KMS-11 (cell line): ENCODE results near the gene NLRC3.

Experiments used
- H2AFZ ChIP-seq: fragments of 200-600 bp; sonication (generic); 2 replicates; pipeline ENCODE4 v1.6.1; 2016; ENCODE audit warnings: antibody characterized with exemption, mixed run types, low read depth
- H3K27ac ChIP-seq: fragments of 200-600 bp; sonication (generic); 2 replicates; pipeline ENCODE4 v1.6.1; 2016; ENCODE audit warnings: mild to moderate bottlenecking, mixed run types
- H3K27me3 ChIP-seq: fragments of 200-600 bp; sonication (generic); 2 replicates; pipeline ENCODE4 v1.6.1; 2017; ENCODE audit warnings: mild to moderate bottlenecking, low read depth, mixed run types, moderate library complexity; ENCODE audit not compliant: insufficient read depth
- H3K36me3 ChIP-seq: fragments of 200-600 bp; sonication (generic); 2 replicates; pipeline ENCODE4 v1.6.1; 2017; ENCODE audit warnings: mild to moderate bottlenecking, mixed run types; ENCODE audit not compliant: insufficient read depth
- H3K4me1 ChIP-seq: fragments of 200-600 bp; sonication (generic); 2 replicates; pipeline ENCODE4 v1.6.1; 2016; ENCODE audit warnings: mild to moderate bottlenecking, low read depth, mixed run types; ENCODE audit not compliant: poor library complexity, severe bottlenecking
- H3K4me2 ChIP-seq: fragments of 200-600 bp; sonication (generic); 2 replicates; pipeline ENCODE4 v1.7.0; 2016; ENCODE audit warnings: mild to moderate bottlenecking, mixed run types
- H3K4me3 ChIP-seq: fragments of 200-600 bp; sonication (generic); IDR thresholded peaks from 2 replicates; pipeline ENCODE4 v1.6.1; 2017; ENCODE audit warnings: low read depth, low read length, mixed read lengths; ENCODE audit not compliant: insufficient read depth
- H3K79me2 ChIP-seq: fragments of 200-600 bp; sonication (generic); 2 replicates; pipeline ENCODE4 v1.6.1; 2016; ENCODE audit warnings: low read depth, mixed run types; ENCODE audit not compliant: insufficient read depth
- H3K9ac ChIP-seq: fragments of 200-600 bp; sonication (generic); 2 replicates; pipeline ENCODE4 v1.6.1; 2016; ENCODE audit warnings: mild to moderate bottlenecking, mixed run types
- H4K20me1 ChIP-seq: fragments of 200-600 bp; sonication (generic); 2 replicates; pipeline ENCODE4 v1.6.1; 2016; ENCODE audit warnings: mild to moderate bottlenecking, mixed run types; ENCODE audit not compliant: insufficient read depth
- TF ChIP-seq, protein P1 (sequence below): fragments of 200-600 bp; sonication (generic); conservative IDR thresholded peaks from 2 replicates; pipeline ENCODE4 v1.6.1; 2017; ENCODE audit warnings: low read depth, mild to moderate bottlenecking, antibody characterized with exemption, low read length, moderate library complexity, mixed read lengths

Gene NLRC3

GRCh38 chr16:3578610-3579551 lies 1.7 kb upstream of the NLRC3 start:
- Histone ChIP-seq H3K27me3 (no peaks in the 10 kb centered on the region), H2AFZ (peak overlapping the region; percentile 75), H3K79me2 (no peaks in the 10 kb centered on the region), H3K4me1 (peaks cover 46% of the 10 kb centered on the region), H4K20me1 (no peaks in the 10 kb centered on the region), H3K9ac (peak overlapping the region; percentile 56), H3K36me3 (no peaks in the 10 kb centered on the region), H3K4me3 (no peak overlapping the region), H3K4me2 (peak overlapping the region; percentile 95), H3K27ac (peak overlapping the region; percentile 87)
- TF ChIP-seq, protein P1, sequence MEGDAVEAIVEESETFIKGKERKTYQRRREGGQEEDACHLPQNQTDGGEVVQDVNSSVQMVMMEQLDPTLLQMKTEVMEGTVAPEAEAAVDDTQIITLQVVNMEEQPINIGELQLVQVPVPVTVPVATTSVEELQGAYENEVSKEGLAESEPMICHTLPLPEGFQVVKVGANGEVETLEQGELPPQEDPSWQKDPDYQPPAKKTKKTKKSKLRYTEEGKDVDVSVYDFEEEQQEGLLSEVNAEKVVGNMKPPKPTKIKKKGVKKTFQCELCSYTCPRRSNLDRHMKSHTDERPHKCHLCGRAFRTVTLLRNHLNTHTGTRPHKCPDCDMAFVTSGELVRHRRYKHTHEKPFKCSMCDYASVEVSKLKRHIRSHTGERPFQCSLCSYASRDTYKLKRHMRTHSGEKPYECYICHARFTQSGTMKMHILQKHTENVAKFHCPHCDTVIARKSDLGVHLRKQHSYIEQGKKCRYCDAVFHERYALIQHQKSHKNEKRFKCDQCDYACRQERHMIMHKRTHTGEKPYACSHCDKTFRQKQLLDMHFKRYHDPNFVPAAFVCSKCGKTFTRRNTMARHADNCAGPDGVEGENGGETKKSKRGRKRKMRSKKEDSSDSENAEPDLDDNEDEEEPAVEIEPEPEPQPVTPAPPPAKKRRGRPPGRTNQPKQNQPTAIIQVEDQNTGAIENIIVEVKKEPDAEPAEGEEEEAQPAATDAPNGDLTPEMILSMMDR: no peak

- Histone ChIP-seq H3K36me3 (no peaks in the 10 kb centered on the region), H2AFZ (no peak overlapping the region; the same call in 1 of the 2 replicates), H3K27me3 (no peaks in the 10 kb centered on the region), H3K4me1 (peaks cover 46% of the 10 kb centered on the region), H4K20me1 (no peaks in the 10 kb centered on the region), H3K4me2 (peak overlapping the region; percentile 72), H3K9ac (peak overlapping the region; percentile 17; the same call in 1 of the 2 replicates), H3K79me2 (no peaks in the 10 kb centered on the region), H3K4me3 (no peak overlapping the region), H3K27ac (peak overlapping the region; percentile 87)
- TF ChIP-seq, protein P1: no peak
These were observed 918 bp upstream of the NLRC3 start for GRCh38 chr16:3578121-3578520.

DNA sequence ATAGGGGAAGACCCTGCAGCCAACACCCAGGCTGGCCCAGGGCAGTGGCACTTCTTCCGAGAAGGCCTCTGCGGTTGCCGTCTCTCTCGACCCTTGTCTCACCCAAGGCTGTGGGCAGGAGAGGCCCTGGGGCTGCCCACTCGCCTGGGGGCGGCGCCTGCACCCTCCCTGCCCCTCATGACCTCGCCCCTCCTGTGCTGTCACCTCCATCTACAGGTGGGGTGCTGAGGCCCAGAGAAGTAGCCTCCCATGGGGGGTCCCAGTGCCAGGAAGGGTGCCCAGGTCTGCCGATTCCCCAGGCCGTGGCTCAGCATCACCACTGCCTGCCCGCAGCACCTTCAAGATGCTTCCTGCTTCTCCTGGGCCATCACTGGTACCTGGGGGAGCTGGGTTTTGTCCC lies 992 bp downstream of the NLRC3 start:
- Histone ChIP-seq H3K27ac (no peak overlapping the region), H2AFZ (no peak overlapping the region), H3K4me2 (no peak overlapping the region), H3K9ac (no peak overlapping the region), H4K20me1 (no peaks in the 10 kb centered on the region), H3K79me2 (no peaks in the 10 kb centered on the region), H3K4me3 (no peak overlapping the region), H3K4me1 (peaks cover 38% of the 10 kb centered on the region), H3K27me3 (no peaks in the 10 kb centered on the region), H3K36me3 (no peaks in the 10 kb centered on the region)
- TF ChIP-seq, protein P1: no peak

DNA sequence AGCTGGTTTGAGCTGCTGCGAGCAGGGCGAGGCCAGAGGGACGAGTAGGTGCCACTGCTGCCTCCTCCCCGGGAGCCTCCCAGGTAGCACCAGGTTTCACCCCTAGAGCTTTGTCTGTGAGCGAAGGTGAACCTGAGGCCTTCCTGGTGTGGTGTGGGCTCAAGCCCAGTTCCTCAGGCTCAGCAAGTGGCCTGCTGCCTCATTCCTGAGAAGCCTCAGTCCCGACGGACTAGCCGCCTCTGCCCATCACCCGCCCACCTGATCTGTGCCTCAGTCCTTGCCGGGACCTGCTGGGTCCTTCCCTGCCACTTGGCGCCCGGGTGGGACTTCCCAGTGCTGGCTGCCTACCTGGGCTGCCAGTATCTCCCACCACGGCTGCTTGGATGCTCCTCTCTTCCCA lies 1.7 kb downstream of the NLRC3 start:
- Histone ChIP-seq H3K36me3 (no peaks in the 10 kb centered on the region), H4K20me1 (no peaks in the 10 kb centered on the region), H3K4me2 (no peak overlapping the region), H3K79me2 (no peaks in the 10 kb centered on the region), H3K4me3 (no peak overlapping the region), H3K27ac (no peak overlapping the region), H2AFZ (no peak overlapping the region), H3K27me3 (no peaks in the 10 kb centered on the region), H3K4me1 (peaks cover 30% of the 10 kb centered on the region), H3K9ac (no peak overlapping the region)
- TF ChIP-seq, protein P1: no peak
